Activated CD4-positive, alpha-beta T cell treated with anti-CD3 and anti-CD28 coated beads, Interleukin-2, amount 50 U/mL, for 1 hour (primary cell): ENCODE measurements around the gene STAMBP.
"Not testable (repeated sequence)": the region's sequence is repeated elsewhere in the genome, so short reads cannot be mapped to it uniquely, and the experiment has no call there.

ENCODE experiments used
- DNase-seq: peaks from one replicate; pipeline ENCODE4 v3.0.0-alpha.2; 2020

The STAMBP gene

DNA sequence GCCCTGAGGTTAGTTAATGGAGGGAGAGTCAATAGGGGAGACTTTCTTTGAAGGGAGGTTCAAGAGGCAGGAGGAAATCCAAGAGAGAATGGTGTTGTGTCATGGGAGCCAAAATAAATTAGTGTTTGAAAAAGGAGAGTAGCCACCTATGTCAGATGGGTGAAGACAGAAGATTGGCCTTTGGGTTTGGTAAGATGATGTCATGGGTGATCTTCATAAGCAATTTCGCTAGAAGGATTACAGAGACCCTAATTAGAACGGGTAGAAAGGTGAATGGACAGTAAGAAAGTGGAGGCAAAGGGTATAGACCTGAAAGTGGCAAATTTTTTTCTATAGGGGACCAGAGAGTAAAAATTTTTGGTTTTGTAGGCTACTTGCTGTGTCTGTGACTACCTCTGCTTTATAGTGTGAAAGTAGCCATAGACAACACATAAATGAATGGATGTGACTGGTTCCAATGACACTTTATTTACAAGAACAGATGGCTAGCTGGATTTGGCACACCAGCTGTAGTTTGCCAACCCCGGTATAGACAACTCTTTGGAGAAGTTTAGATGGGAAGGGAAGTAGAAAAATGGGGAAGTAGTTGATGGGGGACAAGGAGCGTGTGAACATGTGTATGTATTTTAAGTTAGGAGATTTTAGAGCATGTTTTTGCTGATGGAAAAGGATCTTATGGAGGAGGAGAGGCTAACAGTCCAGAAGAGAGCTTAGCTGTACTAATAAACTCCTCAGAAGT is 9.3 kb downstream of the STAMBP start:
- DNase-seq = no peak

GRCh38 chr2:73838889-73839534 is 10.3 kb downstream of the STAMBP start:
- no peak for DNase-seq

- DNase-seq = no peak
These were observed 11.1 kb downstream of the STAMBP start for GRCh38 chr2:73839653-73840411.

GRCh38 chr2:73841912-73842738 is 13.4 kb downstream of the STAMBP start:
- no peak for DNase-seq

- DNase-seq = no peak
These were observed 13.9 kb downstream of the STAMBP start for GRCh38 chr2:73842739-73843019.

DNA sequence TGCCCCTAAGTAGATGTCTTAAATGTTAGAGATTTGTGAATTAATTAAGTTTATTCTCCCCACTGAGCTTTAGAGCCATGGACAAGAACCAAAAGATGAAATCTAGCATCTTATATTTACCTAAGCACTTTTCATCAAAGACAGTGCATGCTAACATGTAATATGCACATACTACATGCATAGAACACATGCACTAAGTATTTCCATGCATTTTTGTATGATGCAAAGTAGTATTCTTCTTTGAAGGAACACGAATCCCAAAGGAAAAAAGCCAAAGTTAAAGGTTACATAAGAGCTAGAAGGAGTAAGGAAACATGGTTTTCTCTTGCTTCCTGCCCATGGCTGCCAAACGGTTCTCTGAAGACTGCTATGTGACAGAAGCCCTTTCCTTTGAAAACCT is 15.3 kb downstream of the STAMBP start:
- no peak for DNase-seq

DNA sequence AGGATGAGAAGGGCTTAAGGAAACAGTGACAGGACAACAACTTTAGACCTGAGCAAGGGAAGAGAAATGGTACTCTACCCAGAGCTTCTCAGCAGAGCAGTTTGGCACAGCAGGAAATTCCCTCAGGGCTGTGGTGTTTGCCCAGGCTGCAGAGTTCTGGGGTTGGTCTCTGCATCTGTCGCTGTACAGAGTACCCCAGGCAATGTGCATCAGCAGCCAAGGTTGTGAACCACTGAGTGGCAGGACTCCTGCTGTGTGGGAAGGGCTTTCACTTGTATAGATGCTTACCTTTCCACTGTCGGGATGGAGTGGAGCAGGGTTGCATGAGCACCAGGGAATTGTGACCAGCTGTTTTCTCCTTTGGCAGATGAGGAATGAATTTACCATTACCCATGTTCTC is 21.2 kb downstream of the STAMBP start:
- no peak for DNase-seq

DNA sequence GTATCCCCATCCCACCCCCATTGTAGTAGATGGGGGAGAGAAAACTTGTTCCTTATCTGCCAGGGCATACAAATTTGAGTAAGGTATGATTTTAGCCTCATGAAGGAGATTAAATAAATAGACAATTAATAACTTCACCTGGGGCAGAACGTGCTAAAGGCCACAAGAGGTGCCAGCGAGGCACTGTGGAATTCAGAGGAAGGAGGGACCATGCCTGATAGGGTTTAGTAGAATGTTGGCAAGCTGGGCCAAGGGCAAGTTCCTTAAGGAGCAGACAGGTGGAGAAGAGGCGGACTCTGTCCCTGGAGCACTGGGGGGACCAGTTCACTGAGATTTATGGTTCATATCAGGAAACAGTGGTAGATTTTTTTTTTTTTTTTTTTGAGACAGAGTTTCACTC is 22.5 kb downstream of the STAMBP start:
- no peak for DNase-seq

- no peak for DNase-seq
These were observed 23.3 kb downstream of the STAMBP start for GRCh38 chr2:73852020-73852419.

GRCh38 chr2:73855526-73855925 is 26.8 kb downstream of the STAMBP start:
- no peak for DNase-seq

- DNase-seq = no peak
These were observed 27.5 kb downstream of the STAMBP start for GRCh38 chr2:73856214-73856613.

DNA sequence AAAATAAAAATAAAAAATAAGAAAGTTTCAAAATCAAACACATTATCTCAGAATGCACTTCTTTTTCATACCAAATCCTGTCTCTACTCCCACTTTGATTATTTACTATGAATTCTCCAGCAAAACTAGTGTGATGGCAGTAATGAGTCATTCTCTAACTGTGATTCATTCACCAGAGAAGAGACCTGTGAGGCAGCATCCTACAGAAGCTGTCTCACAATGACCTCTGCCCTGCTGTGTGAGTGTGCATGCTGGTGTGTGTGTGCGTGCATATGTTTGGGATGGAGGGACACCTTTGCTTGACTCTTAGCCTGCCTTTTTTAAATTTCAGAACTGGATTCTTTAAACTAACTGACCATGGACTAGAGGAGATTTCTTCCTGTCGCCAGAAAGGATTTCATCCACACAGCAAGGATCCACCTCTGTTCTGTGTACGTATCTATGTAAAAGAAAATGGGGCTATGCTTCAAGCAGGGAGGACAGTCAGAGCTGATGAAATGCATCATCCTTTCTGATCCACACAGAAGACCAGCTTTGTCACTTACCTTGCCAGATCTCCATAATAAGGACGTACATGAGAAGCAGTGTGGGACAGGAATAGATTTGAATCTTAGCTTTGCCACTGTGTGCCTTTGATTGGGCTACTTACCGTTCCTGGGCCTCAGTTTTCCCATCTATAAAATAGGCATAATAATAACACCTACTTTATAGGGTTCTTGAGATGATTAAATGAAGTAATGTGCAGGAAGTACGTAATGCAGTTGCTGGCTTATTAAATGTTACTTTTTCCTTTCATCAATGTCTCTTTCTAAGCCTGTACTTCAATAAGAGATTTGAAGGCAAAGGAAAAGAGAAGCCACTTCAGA is 31.2 kb downstream of the STAMBP start:
- DNase-seq = no peak

DNA sequence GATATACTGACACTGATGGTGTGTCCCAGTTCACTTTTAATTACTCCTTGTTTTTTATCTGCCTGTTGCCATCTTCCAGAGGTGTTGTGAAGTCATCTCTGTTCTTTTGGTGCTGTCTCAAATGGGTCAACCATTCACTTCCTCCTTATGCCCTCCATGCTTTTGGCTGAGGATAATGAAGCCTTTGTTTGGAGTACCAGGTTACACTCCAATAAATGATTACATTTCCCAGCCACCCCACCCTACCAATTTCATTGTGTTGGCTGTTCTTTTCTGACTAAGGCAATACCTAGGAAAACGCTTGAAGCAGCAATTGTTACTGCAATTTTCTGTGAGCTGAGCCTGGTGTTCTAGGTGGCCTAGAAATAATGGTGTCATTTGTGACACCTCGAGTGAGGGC is 34.2 kb downstream of the STAMBP start:
- DNase-seq = no peak

- DNase-seq = no peak
These were observed 39.6 kb downstream of the STAMBP start for GRCh38 chr2:73868204-73868978.

DNA sequence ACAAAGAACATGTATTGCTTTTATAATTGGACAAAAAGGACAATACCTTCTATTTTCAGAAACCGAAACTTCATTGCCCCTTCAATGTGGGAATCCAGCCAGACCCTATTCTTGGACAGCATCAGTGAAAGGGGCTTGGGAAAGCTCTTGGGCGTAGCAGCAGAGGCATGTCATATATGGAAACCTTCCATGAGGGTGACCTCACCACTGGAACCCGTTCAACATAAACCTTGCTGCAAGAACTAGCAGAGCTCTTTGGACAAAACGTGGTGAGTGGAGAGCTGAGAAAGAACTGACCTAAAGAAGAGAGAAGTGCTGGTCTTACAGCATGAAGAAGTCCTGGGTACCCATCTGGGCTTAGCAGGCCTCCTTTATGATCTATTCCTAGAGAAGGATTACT is 41.3 kb downstream of the STAMBP start:
- no peak for DNase-seq

DNA sequence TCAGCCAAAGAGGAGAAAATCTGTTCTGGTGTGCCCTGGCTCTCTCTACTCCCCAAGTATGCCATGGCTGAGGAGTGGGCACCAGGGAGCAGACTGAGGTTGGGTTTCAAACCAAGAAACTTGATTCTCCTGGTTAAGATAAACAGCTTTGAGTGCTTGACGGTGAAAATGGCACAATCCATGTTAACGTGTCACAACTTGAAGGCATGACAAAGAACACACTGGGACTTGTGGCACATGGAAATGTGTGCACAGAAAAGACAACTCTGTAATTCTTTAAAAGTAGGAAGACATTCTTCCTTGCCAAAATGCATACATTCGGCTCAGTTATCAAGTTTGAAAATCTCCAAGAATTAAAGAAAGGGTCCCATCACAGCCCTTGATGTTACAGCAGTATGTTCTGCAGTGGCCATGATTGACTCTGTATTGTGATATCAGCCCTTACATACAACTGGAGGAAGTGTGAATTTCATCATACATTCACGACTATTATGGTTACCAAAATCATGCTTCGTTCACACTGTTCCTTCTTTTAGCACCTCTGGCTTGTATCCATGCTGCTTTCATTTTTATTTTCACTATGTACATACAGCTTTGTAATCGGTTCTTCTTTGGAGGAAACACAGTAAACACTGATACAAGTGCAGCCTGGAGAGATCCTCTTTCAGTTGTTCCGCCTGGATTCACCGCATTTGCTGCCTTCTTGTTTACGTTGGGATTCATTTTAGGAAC is 48.5 kb downstream of the STAMBP start:
- no peak for DNase-seq

GRCh38 chr2:73877984-73878383 is 49.2 kb downstream of the STAMBP start:
- not testable (repeated sequence) for DNase-seq

DNA sequence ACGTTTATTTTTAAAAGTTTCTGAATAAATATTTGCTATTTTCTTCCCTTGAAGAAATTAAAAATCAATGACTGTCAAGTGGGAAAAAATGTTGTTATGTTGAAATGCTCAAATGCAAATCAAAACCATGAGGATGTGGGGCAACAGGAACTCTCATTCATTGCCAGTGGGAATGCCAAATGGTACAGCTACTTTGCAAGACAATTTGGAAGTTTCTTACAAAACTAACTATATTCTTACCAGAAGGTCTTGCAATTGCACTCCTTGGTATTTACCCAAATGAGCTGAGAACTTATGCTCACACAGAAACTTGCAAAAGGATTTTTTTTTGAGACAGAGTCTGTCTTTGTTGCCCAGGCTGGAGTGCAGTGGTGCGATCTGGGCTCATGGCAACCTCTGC is 56.6 kb downstream of the STAMBP start:
- DNase-seq = no peak

- DNase-seq = no peak
These were observed 57.6 kb downstream of the STAMBP start for GRCh38 chr2:73886357-73886756.

DNA sequence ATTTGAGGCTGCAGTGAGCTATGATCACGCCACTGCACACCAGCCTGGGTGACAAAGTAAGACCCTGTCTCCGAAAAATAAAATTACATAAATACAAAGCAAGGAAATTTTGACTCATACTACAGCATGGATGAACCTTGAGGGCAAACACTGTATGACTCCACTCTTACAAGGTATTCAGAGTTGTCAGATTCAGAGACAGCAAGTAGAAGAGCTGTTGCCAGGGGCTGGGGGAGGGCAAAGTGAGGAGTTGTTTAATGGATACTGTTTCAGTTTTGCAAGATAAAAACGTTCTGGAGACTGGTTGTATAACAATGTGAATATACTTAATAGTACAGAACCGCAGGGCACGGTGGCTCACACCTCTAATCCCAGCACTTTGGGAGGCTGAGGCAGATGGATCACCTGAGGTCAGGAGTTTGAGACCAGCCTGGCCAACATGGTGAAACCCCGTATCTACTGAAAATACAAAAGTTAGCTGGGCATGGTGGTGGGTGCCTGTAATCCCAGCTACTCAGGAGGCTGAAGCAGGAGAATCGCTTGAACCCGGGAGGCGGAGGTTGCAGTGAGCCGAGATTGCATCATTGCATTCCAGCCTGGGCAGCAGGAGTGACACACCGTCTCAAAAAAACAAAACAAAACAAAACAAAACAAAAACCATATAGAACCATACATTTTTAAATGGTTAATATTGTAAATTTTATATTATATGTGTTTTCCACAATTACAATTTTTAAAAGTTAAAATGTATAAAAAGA is 59.0 kb downstream of the STAMBP start:
- not testable (repeated sequence) for DNase-seq
